ENCODE results near the gene PCCA. TPM values are rescaled to one million over a fixed set of nuclear protein-coding genes. Genes with fewer than 3 reads are reported as not detected.

The PCCA gene
- total RNA-seq, 2 donors from 2014 or later = 52.7 to 66.4 TPM

GRCh38 chr13:100458673-100459072 is 369.8 kb downstream of the PCCA start:
- DNase-seq (ENCODE audit: low spot score) = no peak
- intact Hi-C loops (cut with DNase I) = no loop called here
- Histone ChIP-seq H3K4me1 (replicated peaks) (no peaks in the 10 kb centered on the region), H3K9me3 (no peaks in the 10 kb centered on the region), H3K36me3 (no peaks in the 10 kb centered on the region), H3K27ac (no peak overlapping the region), H3K27me3 (replicated peaks; ENCODE audit: insufficient read depth) (no peaks in the 10 kb centered on the region), H3K4me3 (no peak overlapping the region)
- no peak for TF ChIP-seq POLR2A (IDR thresholded peaks at IDR 0.05)
- no peak for TF ChIP-seq CTCF (IDR thresholded peaks at IDR 0.05)
- TF ChIP-seq POLR2AphosphoS5 (IDR thresholded peaks at IDR 0.05) = no peak
- 94% methylated on average over 4 of the region's 4 CpGs for WGBS

GRCh38 chr13:100459747-100460146 is 370.9 kb downstream of the PCCA start:
- 95% methylated on average over 5 of the region's 5 CpGs for WGBS
- H3K4me3 ChIP-seq = no peak overlapping the region
- intact Hi-C loops (cut with DNase I) = no loop called here

GRCh38 chr13:100460266-100460665 is 371.4 kb downstream of the PCCA start:
- TF ChIP-seq CTCF (IDR thresholded peaks at IDR 0.05) = no peak
- TF ChIP-seq POLR2A (IDR thresholded peaks at IDR 0.05) = no peak
- no peak for TF ChIP-seq POLR2AphosphoS5 (IDR thresholded peaks at IDR 0.05)
- H3K4me1 ChIP-seq (replicated peaks) = no peaks in the 10 kb centered on the region
- intact Hi-C loops (cut with DNase I) = no loop called here
- DNase-seq (ENCODE audit: low spot score) = no peak
- no peak overlapping the region for H3K27ac ChIP-seq
- H3K27me3 ChIP-seq (replicated peaks; ENCODE audit: insufficient read depth) = no peaks in the 10 kb centered on the region
- H3K4me3 ChIP-seq = no peak overlapping the region
- H3K36me3 ChIP-seq = no peaks in the 10 kb centered on the region
- no peaks in the 10 kb centered on the region for H3K9me3 ChIP-seq
- 24% methylated on average over 1 of the region's 1 CpG for WGBS

More at GRCh38 chr13:100459747-100460146, 370.9 kb downstream of the PCCA start:
- no peak for DNase-seq (ENCODE audit: low spot score)
- Histone ChIP-seq H3K9me3 (no peaks in the 10 kb centered on the region), H3K27me3 (replicated peaks; ENCODE audit: insufficient read depth) (no peaks in the 10 kb centered on the region), H3K4me1 (replicated peaks) (no peaks in the 10 kb centered on the region), H3K27ac (no peak overlapping the region), H3K36me3 (no peaks in the 10 kb centered on the region)
- TF ChIP-seq POLR2AphosphoS5 (IDR thresholded peaks at IDR 0.05) (no peak), CTCF (IDR thresholded peaks at IDR 0.05) (no peak), POLR2A (IDR thresholded peaks at IDR 0.05) (no peak)

- no peak for DNase-seq (ENCODE audit: low spot score)
Observed at GRCh38 chr13:100460791-100461190, 371.9 kb downstream of the PCCA start.

More at GRCh38 chr13:100460791-100461190, 371.9 kb downstream of the PCCA start:
- intact Hi-C loops (cut with DNase I) = no loop called here
- Histone ChIP-seq H3K4me1 (replicated peaks) (no peaks in the 10 kb centered on the region), H3K9me3 (no peaks in the 10 kb centered on the region), H3K36me3 (no peaks in the 10 kb centered on the region), H3K27ac (no peak overlapping the region), H3K27me3 (replicated peaks; ENCODE audit: insufficient read depth) (no peaks in the 10 kb centered on the region), H3K4me3 (no peak overlapping the region)
- 89% methylated on average over 2 of the region's 2 CpGs for whole genome bisulfite sequencing
- no peak for TF ChIP-seq CTCF (IDR thresholded peaks at IDR 0.05)
- no peak for TF ChIP-seq POLR2AphosphoS5 (IDR thresholded peaks at IDR 0.05)
- TF ChIP-seq POLR2A (IDR thresholded peaks at IDR 0.05) = no peak

Measured in prostate gland (tissue), 2 donors.